ENCODE measurements around the gene BCL2.

GRCh38 chr18:63131959-63132818 is 187.4 kb downstream of the BCL2 start:
- TF ChIP-seq CTCF (IDR thresholded peaks at IDR 0.05; ENCODE audit: borderline replicate concordance, extremely low read depth, low read length, poor library complexity, severe bottlenecking) (no peak), EZH2 (IDR thresholded peaks at IDR 0.05; ENCODE audit: borderline replicate concordance, low read depth, low read length, severe bottlenecking) (no peak)
